GM12801 (cell line): Measurements from ENCODE around the gene PIK3CB.

Experiments
- TF ChIP-seq, protein P1 (sequence below): IDR thresholded peaks from one replicate; pipeline ENCODE4 v1.5.1; 2011; ENCODE audit warnings: control low read depth; ENCODE audit not compliant: insufficient read length; ENCODE audit errors: extremely low read depth

PIK3CB gene

DNA sequence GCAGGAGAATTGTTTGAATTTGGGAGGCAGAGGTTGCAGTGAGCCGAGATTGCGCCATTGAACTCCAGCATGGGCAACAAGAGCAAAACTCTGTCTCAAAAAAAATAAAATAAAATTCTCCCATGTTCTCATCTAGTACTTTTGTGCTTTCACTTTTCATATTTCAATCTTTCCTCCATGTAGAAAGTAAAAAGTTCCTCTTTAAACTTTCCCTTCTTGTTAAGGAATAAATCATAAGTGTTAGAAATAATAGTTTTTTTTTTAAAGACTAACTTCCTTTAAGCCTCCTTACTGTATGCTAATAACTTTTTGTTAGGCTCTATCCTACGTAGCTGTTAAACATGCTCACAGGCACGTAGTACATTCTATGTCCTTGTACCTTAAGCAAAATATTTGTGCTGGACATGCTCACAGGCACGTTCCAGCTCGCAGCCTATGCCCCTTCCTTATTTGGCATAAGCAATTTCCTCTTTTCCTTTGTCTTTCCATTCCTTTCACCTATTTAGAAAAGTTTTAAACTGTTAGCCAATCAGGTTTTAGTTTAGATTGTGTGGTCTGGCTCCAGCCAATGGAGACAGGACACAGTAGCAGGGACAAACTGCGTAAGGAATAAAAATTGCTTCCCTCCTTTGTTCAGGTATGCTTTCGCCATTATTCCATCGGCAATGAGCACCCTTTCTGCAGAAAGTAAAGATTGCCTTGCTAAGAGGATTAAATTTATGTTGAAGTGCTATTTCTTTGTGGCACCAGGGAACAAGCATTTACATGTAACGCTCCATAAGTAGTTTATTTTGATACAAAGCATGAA, 38.9 kb upstream of the PIK3CB start:
- TF ChIP-seq, protein P1, sequence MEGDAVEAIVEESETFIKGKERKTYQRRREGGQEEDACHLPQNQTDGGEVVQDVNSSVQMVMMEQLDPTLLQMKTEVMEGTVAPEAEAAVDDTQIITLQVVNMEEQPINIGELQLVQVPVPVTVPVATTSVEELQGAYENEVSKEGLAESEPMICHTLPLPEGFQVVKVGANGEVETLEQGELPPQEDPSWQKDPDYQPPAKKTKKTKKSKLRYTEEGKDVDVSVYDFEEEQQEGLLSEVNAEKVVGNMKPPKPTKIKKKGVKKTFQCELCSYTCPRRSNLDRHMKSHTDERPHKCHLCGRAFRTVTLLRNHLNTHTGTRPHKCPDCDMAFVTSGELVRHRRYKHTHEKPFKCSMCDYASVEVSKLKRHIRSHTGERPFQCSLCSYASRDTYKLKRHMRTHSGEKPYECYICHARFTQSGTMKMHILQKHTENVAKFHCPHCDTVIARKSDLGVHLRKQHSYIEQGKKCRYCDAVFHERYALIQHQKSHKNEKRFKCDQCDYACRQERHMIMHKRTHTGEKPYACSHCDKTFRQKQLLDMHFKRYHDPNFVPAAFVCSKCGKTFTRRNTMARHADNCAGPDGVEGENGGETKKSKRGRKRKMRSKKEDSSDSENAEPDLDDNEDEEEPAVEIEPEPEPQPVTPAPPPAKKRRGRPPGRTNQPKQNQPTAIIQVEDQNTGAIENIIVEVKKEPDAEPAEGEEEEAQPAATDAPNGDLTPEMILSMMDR, result no peak

DNA sequence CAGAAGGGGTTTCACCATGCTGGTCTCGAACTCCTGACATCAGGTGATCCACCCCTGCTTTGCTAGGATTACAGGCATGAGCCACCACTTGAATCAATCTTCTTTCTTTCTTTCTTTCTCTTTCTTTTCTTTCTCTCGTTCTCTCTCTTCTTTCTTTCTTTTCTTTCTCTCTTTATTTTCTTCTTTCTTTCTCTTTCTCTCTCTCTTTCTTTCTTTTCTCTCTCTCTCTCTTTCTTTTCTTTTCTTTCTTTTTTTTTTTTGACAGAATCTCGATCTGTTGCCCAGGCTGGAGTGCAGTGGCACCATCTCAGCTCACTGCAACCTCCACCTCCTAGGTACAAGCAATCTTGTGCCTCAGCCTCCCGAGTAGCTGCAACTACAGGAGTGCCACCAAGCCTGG, 37.9 kb upstream of the PIK3CB start:
- TF ChIP-seq, protein P1, result no peak

DNA sequence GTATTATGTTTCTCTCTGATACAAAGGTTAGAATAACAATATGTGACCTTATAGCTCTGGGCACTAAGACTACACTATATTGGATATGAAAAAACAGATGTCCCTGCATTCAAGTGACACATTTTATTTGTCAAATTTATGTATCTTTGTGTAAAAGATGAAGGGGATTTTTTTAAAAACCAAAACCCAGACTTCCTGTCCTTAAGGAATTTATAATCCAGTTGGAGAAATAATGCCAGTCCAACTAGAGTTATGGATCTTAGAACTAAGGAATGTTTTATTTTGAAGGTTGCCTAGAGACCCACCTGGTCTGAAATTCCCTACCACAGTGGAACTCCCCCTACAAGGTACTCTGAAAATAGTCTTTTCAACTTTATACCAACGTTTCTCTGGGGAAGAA, 33.3 kb upstream of the PIK3CB start:
- TF ChIP-seq, protein P1, result no peak

DNA sequence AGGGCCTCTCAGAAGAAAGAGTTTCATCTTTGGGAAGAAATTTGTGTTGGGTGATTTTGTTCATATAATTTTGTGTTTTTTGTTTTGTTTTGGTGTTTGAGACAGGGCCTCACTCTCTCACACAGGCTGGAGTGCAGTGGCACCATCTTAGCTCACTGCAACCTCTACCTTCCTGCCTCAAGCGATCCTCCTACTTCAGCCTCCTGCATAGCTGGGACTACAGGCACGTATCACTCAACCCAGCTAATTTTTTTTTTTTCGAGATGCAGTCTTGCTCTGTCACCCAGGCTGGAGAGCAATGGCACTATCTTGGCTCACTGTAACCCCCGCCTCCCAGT, 29.0 kb upstream of the PIK3CB start:
- TF ChIP-seq, protein P1, result no peak

DNA sequence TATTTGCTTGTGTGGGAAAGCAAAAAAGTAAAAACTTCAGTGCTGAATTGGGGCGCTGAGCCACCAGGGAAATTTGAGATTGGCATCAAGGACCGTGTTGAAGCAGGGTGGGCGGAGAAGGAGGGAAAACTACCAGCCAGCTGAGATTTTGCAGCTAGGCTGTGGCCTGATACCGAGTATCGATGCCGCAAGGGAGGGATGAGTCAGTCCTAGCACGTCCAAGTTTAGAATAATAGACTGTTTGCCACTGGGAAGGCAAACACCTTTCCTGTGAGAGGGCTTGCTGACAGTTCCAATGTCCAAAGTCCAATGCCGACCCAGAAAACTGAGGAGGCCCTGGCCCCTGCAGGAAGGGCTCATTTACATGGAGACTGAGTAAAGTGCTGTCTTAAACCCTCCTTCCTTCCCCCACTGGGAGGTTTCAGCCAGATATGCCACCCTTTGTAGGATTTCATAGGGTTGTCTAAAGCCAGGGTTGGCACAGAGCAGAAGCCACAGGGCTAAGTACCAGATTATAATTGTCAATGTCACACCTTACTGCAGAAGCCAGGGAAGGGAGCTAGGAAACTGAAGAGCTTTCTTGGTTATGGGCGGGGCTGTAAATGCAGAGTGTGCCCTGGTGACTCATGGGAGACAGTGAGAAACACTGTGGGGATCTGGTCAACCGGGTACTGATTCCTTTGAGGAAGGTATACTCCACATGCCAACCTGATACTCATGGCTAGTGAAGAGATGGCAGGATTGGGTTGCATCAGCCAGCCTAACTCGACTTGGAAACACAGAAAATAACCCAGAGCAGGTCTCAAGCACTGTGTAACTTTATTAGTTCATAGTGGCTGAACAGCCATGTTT, 28.4 kb upstream of the PIK3CB start:
- TF ChIP-seq, protein P1, result no peak

DNA sequence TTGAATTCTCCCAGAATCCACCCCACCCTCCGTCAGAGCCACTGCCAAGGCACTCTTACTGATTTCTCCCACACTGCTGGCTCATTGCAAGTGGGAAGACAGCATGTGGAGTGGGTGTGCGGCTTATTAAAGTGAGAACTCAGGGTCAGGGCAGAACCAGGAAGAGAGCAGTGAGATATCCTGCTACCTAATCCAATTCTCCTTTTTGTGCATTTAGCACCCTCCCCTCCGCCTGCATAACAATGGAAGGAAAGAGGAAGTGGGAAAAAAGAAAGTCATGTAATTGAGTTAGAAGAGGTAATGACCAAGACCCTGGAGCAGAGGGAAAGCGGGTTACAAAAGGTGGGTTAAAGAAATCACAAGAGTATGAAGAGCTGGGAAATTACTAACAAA, 27.8 kb upstream of the PIK3CB start:
- TF ChIP-seq, protein P1, result no peak

DNA sequence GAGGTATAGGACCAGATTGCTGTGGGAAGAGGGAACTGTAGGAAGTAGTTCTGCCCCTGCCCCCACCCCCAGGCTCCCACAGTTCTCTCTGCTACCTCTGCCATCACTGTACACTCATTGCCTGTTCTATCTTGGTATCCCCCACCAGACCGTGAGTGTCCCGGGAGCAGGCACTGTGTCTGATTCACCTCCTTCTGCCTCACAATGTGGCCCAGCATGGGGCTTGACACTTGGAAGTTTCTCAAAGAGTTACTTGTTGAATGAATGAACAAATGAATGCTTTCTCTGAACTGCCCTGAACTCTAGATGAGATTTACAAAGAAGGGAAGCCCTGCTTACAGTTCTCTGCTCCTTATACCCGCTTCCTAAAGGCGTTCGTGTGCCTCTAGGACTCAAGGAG, 27.1 kb upstream of the PIK3CB start:
- TF ChIP-seq, protein P1, result no peak
